SK-N-SH treated with all-trans-retinoic acid at 6 μM for 48 hours (cell line): ENCODE results near the gene ABHD5.

Experiments
- ARNTL ChIP-seq: fragments of 450-650 bp; formaldehyde crosslinking; IDR thresholded peaks from 2 replicates; pipeline ENCODE4 v1.5.0; 2020; ENCODE audit warnings: low read depth, mild to moderate bottlenecking, moderate library complexity, borderline replicate concordance
- CSDC2 ChIP-seq: fragments of 250-450 bp; sonication (Bioruptor Pico); IDR thresholded peaks from 2 replicates; pipeline ENCODE4 v1.5.0; 2020; ENCODE audit warnings: mild to moderate bottlenecking, moderate library complexity
- ESRRG ChIP-seq: fragments of 250-450 bp; sonication (Bioruptor Pico); IDR thresholded peaks from 2 replicates; pipeline ENCODE4 v1.6.1; 2021; ENCODE audit warnings: mild to moderate bottlenecking
- ISL1 ChIP-seq: fragments of 250-450 bp; sonication (Bioruptor Pico); IDR thresholded peaks from 2 replicates; pipeline ENCODE4 v2.1.2; 2022; ENCODE audit warnings: mild to moderate bottlenecking, moderate library complexity
- PPARA ChIP-seq: fragments of 250-450 bp; sonication (Bioruptor Pico); IDR thresholded peaks from 2 replicates; pipeline ENCODE4 v1.5.0; 2020; ENCODE audit warnings: mild to moderate bottlenecking, borderline replicate concordance
- SNAI2 ChIP-seq: fragments of 250-450 bp; sonication (Bioruptor Pico); IDR thresholded peaks from 2 replicates; pipeline ENCODE4 v1.5.0; 2020; ENCODE audit warnings: mild to moderate bottlenecking, moderate library complexity
- TCF4 ChIP-seq: fragments of 250-450 bp; sonication (Bioruptor Pico); IDR thresholded peaks from 2 replicates; pipeline ENCODE4 v1.8.0; 2021; ENCODE audit warnings: mild to moderate bottlenecking, moderate library complexity, borderline replicate concordance
- TOX ChIP-seq: fragments of 250-450 bp; sonication (Bioruptor Pico); IDR thresholded peaks from 2 replicates; pipeline ENCODE4 v1.8.0; 2021; ENCODE audit warnings: mild to moderate bottlenecking, moderate library complexity, borderline replicate concordance
- ZFP3 ChIP-seq: fragments of 250-450 bp; sonication (Bioruptor Pico); IDR thresholded peaks from 2 replicates; pipeline ENCODE4 v1.5.0; 2020; ENCODE audit warnings: mild to moderate bottlenecking, moderate library complexity
- ZFP30 ChIP-seq: fragments of 450-650 bp; formaldehyde crosslinking; IDR thresholded peaks from 2 replicates; pipeline ENCODE4 v1.5.0; 2022; ENCODE audit warnings: mild to moderate bottlenecking, moderate library complexity
- ZNF70 ChIP-seq: fragments of 450-650 bp; formaldehyde crosslinking; IDR thresholded peaks from 2 replicates; pipeline ENCODE4 v1.5.0; 2020; ENCODE audit warnings: mild to moderate bottlenecking, moderate library complexity
- TF ChIP-seq, protein P1 (sequence below): fragments of 250-450 bp; sonication (Bioruptor Pico); IDR thresholded peaks from 2 replicates; pipeline ENCODE4 v1.8.0; 2020; ENCODE audit warnings: mild to moderate bottlenecking, moderate library complexity, borderline replicate concordance
- TF ChIP-seq, protein P2 (sequence below): fragments of 250-450 bp; sonication (Bioruptor Pico); IDR thresholded peaks from 2 replicates; pipeline ENCODE4 v1.5.1; 2020; ENCODE audit warnings: low read depth, mild to moderate bottlenecking, moderate library complexity
- TF ChIP-seq, protein P3 (sequence below): fragments of 250-450 bp; sonication (Bioruptor Pico); IDR thresholded peaks from 2 replicates; pipeline ENCODE4 v1.8.0; 2021; ENCODE audit warnings: low read depth, mild to moderate bottlenecking, moderate library complexity, borderline replicate concordance

DNA sequence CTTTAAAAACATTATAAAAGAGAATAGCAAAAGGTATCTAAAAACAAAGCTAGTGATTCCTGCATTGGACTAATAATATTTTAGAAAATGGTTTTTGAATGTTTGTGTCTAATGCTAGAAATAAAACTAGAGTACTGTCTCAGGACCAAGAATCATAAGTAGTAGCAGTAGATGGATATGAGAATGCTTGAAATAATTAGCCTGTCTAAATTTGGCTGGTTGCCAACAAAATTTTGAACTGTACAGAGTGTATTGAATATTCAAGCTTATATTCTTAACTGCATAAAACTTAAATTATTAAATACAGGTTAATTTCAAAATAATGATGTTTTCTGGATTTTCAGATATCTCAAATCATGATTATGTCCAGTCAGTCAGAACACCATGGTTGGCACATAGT lies 14.0 kb downstream of the ABHD5 start:
- TF ChIP-seq PPARA (no peak), SNAI2 (CRISPR knock-in tag) (no peak), ISL1 (CRISPR knock-in tag) (no peak), ESRRG (CRISPR knock-in tag) (no peak), CSDC2 (CRISPR knock-in tag) (no peak), ZFP30 (CRISPR knock-in tag) (no peak), TCF4 (no peak), TOX (no peak), ZNF70 (CRISPR knock-in tag) (no peak), ZFP3 (CRISPR knock-in tag) (no peak), ARNTL (no peak)
- TF ChIP-seq, protein P1, sequence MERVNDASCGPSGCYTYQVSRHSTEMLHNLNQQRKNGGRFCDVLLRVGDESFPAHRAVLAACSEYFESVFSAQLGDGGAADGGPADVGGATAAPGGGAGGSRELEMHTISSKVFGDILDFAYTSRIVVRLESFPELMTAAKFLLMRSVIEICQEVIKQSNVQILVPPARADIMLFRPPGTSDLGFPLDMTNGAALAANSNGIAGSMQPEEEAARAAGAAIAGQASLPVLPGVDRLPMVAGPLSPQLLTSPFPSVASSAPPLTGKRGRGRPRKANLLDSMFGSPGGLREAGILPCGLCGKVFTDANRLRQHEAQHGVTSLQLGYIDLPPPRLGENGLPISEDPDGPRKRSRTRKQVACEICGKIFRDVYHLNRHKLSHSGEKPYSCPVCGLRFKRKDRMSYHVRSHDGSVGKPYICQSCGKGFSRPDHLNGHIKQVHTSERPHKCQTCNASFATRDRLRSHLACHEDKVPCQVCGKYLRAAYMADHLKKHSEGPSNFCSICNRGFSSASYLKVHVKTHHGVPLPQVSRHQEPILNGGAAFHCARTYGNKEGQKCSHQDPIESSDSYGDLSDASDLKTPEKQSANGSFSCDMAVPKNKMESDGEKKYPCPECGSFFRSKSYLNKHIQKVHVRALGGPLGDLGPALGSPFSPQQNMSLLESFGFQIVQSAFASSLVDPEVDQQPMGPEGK (CRISPR knock-in tag), result no peak
- TF ChIP-seq, protein P2, sequence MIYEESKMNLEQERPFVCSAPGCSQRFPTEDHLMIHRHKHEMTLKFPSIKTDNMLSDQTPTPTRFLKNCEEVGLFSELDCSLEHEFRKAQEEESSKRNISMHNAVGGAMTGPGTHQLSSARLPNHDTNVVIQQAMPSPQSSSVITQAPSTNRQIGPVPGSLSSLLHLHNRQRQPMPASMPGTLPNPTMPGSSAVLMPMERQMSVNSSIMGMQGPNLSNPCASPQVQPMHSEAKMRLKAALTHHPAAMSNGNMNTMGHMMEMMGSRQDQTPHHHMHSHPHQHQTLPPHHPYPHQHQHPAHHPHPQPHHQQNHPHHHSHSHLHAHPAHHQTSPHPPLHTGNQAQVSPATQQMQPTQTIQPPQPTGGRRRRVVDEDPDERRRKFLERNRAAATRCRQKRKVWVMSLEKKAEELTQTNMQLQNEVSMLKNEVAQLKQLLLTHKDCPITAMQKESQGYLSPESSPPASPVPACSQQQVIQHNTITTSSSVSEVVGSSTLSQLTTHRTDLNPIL, result no peak
- TF ChIP-seq, protein P3, sequence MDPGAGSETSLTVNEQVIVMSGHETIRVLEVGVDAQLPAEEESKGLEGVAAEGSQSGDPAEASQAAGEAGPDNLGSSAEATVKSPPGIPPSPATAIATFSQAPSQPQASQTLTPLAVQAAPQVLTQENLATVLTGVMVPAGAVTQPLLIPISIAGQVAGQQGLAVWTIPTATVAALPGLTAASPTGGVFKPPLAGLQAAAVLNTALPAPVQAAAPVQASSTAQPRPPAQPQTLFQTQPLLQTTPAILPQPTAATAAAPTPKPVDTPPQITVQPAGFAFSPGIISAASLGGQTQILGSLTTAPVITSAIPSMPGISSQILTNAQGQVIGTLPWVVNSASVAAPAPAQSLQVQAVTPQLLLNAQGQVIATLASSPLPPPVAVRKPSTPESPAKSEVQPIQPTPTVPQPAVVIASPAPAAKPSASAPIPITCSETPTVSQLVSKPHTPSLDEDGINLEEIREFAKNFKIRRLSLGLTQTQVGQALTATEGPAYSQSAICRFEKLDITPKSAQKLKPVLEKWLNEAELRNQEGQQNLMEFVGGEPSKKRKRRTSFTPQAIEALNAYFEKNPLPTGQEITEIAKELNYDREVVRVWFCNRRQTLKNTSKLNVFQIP, result no peak
